ENCODE results near the gene SECISBP2L. TPM values are rescaled to one million over a fixed set of nuclear protein-coding genes. Genes with fewer than 3 reads are reported as not detected.
A peak's percentile ranks its signal among the peaks of the same experiment; 100 is the strongest.
"Not testable (repeated sequence)": the region's sequence is repeated elsewhere in the genome, so short reads cannot be mapped to it uniquely, and the experiment has no call there.

The SECISBP2L gene
- total RNA-seq, 1 experiment from 2014 or later: 16.0 TPM

DNA sequence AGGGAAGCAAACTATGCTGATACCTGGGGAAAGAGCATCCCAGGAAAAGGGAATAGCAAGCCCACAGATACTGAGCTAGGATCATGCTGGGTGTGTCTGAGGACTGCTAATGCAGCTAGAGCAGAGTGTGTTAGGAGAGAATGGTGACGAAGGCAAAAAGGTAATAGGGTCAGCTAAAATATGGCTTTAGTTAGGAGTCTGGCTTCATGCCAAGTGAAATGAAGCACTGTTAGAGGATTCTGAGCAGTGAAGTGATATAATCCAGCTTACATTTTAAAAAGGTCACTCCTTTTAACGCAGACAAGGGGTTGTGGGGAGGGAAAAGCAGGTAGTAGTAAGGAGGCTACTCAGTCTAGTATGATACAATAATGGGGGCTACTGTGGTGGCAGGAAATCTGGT is 30.4 kb downstream of the SECISBP2L start:
- DNase-seq (ENCODE audit: low spot score): no peak

DNA sequence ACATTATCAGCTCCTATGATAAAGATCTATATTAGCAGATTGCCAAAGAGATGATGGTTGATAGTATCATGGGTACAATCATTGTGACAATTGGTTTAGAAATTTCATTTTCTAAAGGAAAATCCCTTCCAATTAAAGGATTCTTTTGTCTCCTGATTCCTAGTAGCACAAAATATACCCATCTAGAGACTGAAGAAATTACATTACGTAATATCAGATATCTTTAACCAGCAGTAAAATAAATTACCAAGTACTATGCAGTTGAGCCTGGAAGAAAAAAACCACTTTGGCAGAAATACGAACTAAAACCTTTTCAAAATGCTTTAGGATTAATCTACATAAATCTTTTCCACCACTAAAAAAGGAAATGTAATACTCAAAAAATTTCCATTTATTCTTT is 46.9 kb downstream of the SECISBP2L start:
- no peak for DNase-seq (ENCODE audit: low spot score)

DNA sequence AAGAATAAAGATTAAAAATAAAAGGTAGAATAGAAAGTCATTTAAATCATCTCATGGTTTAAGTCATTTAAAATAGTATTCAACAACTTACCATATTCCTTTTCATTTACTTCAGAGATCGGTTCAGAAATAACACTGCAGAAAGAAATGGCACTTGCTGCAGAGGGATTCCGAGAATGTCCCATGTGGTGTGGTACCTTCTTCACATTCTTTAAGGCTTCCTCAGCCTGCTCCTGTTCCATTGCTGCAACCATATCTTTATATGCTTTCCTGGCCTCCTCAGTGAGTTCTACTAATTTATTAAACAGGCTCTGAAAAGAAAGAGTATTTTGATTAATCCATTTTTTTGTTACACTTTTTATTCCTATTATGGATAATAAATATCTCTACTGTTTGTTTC is 50.0 kb downstream of the SECISBP2L start:
- no peak for DNase-seq (ENCODE audit: low spot score)

DNA sequence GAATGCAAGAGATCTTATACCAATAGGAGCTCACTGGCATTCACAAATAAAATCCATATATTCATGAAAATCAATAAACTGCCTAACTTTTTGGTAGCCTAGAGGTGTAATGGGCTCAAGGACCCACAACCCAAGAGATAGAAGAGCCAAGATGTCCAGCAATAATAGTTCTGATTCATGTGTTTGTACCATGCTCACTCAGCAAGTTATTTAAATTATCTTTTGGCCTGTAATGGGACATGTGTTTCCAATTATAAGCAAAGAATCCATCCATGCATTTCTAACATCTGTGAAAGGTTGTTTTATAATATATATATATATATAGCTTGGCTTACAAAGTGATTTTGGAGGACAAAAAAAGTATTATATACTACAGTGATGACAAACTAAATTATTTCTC is 52.9 kb downstream of the SECISBP2L start:
- no peak for DNase-seq (ENCODE audit: low spot score)

- DNase-seq (ENCODE audit: low spot score): no peak
Observed at GRCh38 chr15:48992545-48992944, 53.7 kb downstream of the SECISBP2L start.

DNA sequence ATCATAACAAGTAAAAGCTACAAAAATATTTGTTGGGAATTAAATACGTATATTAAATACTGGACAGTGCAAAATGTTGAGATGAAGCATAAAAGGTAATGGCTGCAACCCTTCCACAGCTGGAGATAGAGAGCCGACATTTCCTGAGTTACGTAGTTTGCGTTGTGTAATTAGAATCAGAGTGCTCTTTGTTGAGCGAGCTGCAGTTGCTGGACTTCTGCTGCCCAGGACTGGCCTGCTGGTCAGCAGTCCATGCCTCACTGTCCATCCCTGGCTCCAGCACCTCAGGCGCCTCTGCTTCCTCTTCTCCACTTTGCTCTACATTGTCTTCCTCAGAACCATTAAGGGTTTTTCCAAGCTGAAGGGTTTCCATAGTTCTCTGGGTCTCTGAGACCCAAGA is 54.1 kb downstream of the SECISBP2L start:
- no peak for DNase-seq (ENCODE audit: low spot score)

GRCh38 chr15:48989170-48989569 is 57.1 kb downstream of the SECISBP2L start:
- DNase-seq (ENCODE audit: low spot score): no peak

DNA sequence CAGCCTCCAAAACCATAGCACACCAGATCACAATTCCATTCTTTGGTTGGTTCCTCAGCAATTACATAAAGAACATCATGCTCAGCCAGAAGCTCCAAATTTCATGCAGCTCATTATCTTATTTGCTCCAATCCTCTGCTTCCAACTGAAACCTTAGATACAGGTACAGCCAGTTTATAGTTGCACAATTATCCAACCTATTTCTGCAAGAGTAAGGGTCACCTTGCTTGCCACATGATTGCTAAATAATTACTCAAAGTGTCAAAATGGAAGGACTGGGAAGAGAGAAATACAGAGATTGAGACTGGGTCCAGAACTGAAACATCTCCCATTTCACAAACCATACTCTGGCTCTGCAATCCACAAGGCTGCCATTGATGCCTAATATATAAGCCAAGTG is 59.1 kb downstream of the SECISBP2L start:
- no peak for DNase-seq (ENCODE audit: low spot score)

DNA sequence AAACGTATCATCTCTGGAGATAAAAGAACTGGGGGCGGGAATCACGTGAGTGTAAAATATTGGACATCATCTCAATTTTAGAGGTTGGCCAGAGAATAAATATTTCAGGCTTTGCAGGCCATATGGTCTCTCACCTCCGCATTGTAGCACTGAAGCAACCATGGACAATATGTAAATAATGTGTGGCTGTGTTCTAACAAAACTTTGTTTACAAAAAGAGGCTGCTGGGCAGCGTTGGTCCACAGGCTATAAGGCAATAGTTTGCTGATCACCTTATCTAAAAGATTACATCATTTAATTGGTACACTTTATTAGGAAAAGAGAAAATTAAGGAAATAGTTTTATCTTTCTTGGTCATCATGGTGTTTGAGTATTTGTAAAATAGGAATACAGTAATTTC is 60.0 kb downstream of the SECISBP2L start:
- no peak for DNase-seq (ENCODE audit: low spot score)

DNA sequence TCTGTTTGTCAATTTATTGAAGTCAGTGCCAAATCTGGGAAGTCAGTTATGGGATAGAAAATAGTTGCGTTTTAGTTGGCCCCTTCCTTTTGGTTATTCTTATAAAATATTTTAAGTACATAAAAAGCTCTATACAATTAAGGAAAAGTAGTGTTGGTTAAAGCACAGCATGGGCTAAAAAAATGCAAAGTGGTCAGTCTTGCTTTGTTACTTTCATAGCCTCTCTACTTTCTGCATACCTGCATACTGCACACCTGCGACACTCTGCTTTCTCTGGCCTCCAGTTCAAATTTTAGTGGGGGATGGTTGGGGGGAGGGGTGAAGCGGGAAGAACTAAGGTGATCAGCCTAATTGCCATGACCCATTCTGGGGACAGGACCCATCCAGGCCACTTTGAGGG is 60.7 kb downstream of the SECISBP2L start:
- no peak for DNase-seq (ENCODE audit: low spot score)

GRCh38 chr15:48984811-48985352 is 61.4 kb downstream of the SECISBP2L start:
- DNase-seq (ENCODE audit: low spot score): no peak

- no peak for DNase-seq (ENCODE audit: low spot score)
Observed at GRCh38 chr15:48984021-48984710, 62.1 kb downstream of the SECISBP2L start.

DNA sequence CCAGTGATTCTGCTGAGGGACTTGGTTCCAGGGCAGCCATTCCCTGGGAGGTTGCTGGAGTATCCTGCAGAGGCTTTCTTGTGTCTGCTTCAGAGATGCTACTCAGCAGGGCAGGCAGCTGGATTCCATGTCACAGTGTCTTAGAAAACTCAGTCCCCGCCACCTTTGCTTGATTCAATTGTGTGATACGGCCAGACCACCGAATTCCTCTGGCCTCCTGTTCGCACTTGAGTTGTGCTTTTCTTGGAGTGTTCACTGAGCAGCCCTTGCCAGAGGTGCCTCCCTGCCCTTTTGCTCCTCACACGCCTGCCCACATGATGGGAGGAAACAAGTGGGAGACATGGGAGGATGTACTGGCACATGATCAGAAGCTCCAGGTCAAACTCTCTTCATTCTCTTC is 62.9 kb downstream of the SECISBP2L start:
- DNase-seq (ENCODE audit: low spot score): no peak

DNA sequence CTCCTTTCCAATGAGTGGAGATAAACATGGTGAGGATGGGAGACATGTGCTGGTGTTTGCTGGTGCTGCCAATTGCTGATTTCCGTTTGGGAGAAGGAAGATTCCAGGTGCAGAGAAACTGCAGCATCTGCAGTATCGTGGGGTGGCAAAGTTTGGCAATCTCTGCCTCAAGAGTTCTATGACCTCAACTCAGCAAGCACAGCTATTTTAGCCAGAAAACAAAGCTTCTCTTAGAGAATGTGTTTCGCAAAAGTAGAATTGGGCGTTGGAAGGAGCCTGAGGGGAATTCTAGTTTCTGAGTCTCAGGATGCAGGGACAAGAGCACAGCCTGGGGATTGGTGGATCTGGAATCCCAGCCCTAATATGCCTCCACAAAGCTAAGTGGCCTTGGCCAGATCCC is 64.3 kb downstream of the SECISBP2L start:
- DNase-seq (ENCODE audit: low spot score): no peak

DNA sequence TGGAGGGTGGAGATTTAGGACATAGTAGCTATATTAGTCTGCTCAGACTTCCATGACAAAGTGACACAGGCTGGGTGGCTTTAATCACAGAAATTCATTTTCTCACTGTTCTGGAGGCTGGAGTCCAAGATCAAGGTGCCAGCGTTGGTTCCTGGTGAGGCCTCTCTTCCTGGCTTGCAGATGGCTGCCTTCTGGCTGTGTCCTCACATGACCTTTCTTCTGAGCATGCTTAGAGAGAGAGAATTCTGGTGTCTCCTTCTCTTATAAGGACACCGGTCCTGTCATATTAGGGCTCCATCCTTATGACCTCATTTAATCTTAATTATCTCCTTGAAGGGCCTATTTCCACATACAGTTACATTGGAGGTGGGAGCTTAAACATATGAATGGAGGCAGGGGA is 67.6 kb downstream of the SECISBP2L start:
- no peak for DNase-seq (ENCODE audit: low spot score)

GRCh38 chr15:48976444-48977088 is 69.7 kb downstream of the SECISBP2L start:
- no peak for DNase-seq (ENCODE audit: low spot score)

GRCh38 chr15:48975472-48976419 is 70.5 kb downstream of the SECISBP2L start:
- DNase-seq (ENCODE audit: low spot score): peak; percentile 50

DNA sequence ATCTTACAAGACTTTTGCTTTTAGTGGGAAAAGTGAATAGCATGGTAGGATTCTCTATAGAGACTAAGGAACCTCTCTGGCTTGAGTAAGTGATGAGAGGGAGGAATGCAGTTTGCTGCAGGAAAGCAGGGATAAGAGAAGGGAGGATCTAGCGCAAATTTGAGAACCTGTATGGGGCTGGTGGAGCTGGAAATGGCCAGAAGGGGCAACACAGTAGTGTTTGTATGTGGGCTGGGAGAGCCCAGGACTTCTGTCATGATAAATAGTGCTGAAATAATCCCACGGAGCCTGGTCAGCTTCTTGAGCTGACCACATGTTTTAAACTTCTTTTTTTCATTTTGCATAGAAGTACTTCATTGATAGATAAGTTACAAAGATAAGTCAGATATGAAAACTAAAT is 71.4 kb downstream of the SECISBP2L start:
- DNase-seq (ENCODE audit: low spot score): no peak

GRCh38 chr15:48972750-48973503 is 73.3 kb downstream of the SECISBP2L start:
- no peak for DNase-seq (ENCODE audit: low spot score)

DNA sequence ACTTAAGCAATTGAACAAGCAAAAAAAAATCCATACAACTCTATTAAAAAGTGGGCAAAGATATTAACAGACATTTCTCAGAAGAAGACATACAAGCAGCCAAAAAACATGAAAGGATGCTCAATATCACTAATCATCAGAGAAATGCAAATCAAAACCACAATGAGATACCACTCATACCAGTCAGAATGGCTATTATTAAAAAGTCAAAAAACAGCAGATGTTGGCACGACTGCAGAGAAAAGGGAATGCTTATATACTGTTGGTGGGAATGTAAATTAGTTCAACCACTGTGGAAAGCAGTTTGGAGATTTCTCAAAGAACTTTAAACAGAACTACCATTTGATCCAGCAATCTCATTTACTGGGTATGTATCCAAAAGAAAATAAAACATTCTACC is 75.3 kb downstream of the SECISBP2L start:
- DNase-seq (ENCODE audit: low spot score): not testable (repeated sequence)

DNA sequence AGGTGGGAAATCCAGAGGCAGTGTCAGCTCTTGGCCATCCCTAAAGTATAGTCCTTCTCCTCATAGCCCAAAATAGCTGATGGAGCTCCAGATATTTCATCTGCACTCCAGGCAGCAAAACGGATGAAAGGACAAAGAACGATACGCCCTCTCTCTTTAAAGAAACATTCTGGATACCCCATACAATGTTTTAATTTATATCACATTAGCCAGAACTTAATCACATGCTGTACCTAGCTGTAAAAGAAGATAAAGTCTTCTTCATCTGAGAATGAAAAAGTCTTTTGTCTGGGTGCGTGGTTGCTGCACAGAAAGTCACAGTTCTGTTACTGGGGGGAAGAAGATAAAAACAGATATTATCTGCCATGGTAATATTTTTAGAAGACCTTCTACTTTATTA is 78.2 kb downstream of the SECISBP2L start:
- DNase-seq (ENCODE audit: low spot score): no peak

DNA sequence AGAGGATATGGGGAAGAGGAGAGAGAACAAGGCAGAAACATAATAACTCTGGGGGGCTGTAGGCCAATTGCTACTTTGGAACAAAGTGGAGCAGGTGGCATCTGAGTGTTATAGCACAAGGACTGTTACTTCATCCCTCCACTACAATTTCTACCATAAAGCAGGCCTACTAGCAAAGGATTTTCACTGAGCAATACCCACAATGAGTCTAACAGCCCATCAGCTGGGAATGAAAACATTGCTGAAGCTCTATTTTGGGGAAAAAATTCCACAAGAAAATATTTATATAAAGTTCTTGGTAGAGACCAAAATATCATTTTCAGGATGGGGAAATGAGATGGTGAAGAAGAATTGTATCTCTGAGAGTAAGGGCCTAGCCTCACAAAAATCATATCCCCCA is 78.9 kb downstream of the SECISBP2L start:
- no peak for DNase-seq (ENCODE audit: low spot score)
